Mucosa of descending colon (tissue), 3 donors: ENCODE data around the gene FAM3D. TPM values are rescaled to one million over a fixed set of nuclear protein-coding genes. Genes with fewer than 3 reads are reported as not detected.

Experiments
- ATAC-seq: fragments of 200-7000 bp; cut with Tn5 transposase; one replicate; pipeline ENCODE4 v1.9.1; 2020; ENCODE audit warnings: mild to moderate bottlenecking, moderate library complexity
- DNase-seq, 3 donors: peaks; one replicate each; pipeline ENCODE4 v3.0.0-alpha.2; 2020
- H3K36me3 ChIP-seq: fragments of 200-600 bp; one replicate; pipeline ENCODE4 v1.8.0; 2021; ENCODE audit warnings: low read depth, mild to moderate bottlenecking
- H3K4me1 ChIP-seq: fragments of 200-600 bp; one replicate; pipeline ENCODE4 v1.8.0; 2021; ENCODE audit warnings: low read depth, mild to moderate bottlenecking
- H3K4me3 ChIP-seq: fragments of 200-600 bp; one replicate; pipeline ENCODE4 v1.8.0; 2021; ENCODE audit warnings: mild to moderate bottlenecking
- H3K9me3 ChIP-seq: fragments of 200-600 bp; one replicate; pipeline ENCODE4 v1.8.0; 2021; ENCODE audit warnings: mild to moderate bottlenecking
- intact Hi-C, 2 donors: fragments of 100-400 bp; cut with DNase I in 1 of 2; cut with micrococcal nuclease in 1 of 2; formaldehyde crosslinking; loops; one replicate each; pipeline versions ENCODE4 v1.11.0 to v1.11.1; 2022; cut with DNase I, micrococcal nuclease
- total RNA-seq, 3 donors: library from RNA; stranded (reverse); fragmentation: NEBNext Ultra II Directional in 2 of 3; extraction: Animal tissue kit (Norgen Biotek cat#: 25700) in 2 of 3; gene quantifications; one replicate each; pipeline versions ENCODE4 v1.2.1 to v1.2.4, GENCODE V29; 2021 to 2023
- TF ChIP-seq, protein P1 (sequence below): fragments of 200-600 bp; IDR thresholded peaks from one replicate; pipeline ENCODE4 v1.8.0; 2022; ENCODE audit warnings: antibody characterized with exemption, mild to moderate bottlenecking
- donor health status: DM: no; HTN: no; CAD: no; lungs with moderate emphysema.
- donor health status: DM: no; HTN: no; CAD: no.
- donor health status: DM: no; HTN: yes; CAD: no.

FAM3D gene
- total RNA-seq, 3 donors from 2014 or later: 253 to 761 (median 323) TPM

DNA sequence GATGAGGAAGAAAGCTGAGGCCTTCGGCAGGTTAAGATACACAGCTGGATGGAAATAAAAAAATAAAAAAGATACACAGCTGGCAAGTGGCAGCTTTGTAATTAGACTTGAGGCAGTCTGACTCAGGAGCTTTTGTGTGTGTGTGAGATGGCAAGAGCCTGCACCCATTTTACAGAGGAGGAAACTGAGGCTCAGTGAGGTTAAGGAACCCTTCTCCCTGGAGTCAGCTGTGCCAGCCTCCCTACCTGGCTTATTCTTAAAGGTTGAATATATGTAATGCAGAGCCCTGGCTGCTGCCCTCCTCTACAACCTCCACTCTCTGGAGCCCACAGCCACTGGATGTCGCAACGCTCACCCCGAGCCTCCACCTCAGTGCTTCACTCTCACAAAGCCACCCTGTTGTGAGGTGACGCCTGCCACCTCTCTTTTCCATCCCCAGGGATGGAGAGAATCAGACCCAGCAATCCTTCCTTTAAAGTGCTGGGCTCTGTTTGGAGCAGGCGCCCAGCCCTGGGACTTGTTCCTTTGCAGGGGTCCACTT is 68.7 kb downstream of the FAM3D start:
- Histone ChIP-seq H3K9me3 (no peaks in the 10 kb centered on the region), H3K4me3 (no peak overlapping the region), H3K4me1 (no peaks in the 10 kb centered on the region), H3K36me3 (no peaks in the 10 kb centered on the region)
- intact Hi-C loops: no loop called here
- no peak for DNase-seq
- TF ChIP-seq, protein P1, sequence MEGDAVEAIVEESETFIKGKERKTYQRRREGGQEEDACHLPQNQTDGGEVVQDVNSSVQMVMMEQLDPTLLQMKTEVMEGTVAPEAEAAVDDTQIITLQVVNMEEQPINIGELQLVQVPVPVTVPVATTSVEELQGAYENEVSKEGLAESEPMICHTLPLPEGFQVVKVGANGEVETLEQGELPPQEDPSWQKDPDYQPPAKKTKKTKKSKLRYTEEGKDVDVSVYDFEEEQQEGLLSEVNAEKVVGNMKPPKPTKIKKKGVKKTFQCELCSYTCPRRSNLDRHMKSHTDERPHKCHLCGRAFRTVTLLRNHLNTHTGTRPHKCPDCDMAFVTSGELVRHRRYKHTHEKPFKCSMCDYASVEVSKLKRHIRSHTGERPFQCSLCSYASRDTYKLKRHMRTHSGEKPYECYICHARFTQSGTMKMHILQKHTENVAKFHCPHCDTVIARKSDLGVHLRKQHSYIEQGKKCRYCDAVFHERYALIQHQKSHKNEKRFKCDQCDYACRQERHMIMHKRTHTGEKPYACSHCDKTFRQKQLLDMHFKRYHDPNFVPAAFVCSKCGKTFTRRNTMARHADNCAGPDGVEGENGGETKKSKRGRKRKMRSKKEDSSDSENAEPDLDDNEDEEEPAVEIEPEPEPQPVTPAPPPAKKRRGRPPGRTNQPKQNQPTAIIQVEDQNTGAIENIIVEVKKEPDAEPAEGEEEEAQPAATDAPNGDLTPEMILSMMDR: no peak
- no peak for ATAC-seq

DNA sequence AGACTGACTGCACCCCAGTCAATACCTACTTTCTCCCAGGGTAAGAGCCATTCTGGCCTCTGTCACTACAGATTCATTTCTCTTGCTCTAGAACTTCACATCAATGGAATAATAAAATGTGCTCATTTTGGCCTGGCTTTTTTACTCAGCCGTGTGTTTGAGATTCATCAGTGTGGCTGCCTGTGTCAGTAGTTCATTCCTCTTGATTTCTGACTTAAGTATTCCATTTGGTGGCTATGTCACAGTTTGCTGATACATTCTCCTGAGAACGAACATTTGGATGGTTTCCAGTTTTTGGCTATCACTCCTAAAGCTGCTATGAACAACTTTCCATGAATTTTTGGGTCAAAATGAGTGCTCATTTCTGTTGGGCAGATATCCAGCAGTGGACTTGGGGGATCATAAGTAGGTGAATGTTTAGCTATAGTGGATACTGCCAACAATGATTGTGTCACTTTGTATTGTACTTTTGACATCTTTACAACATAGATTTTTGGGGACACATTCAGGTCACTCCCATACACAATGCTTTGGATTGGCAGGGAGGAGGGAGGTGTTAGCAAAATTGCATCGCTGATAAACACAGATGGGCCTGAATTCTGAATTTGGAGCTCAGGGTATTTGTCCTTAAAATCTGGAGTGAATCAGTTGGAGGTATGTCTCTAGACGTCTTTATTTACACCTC is 69.6 kb downstream of the FAM3D start:
- intact Hi-C loops: no loop called here
- TF ChIP-seq, protein P1: no peak
- no peak for ATAC-seq
- no peaks in the 10 kb centered on the region for H3K4me1 ChIP-seq
- no peak overlapping the region for H3K4me3 ChIP-seq
- H3K9me3 ChIP-seq: no peaks in the 10 kb centered on the region
- H3K36me3 ChIP-seq: no peaks in the 10 kb centered on the region
- DNase-seq: no peak

DNA sequence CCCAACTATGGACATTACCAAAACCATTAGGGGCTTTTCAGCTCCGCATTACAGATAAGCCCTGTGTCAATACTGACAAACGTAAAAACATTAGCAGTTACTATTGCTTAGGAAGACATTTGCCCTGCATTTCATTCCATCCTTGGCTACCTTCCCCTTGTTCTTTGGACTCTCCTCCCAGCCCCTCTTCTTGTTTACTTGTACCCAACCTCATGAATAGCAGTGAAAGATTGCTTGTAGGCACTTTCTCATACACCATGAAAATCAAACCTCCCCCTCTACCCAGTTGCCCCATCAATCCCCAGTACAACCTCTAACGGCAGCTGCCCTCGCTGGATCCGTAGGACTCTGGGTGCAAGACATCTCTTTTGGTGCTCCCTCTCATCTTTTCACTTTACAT is 72.5 kb downstream of the FAM3D start:
- intact Hi-C loops: no loop called here
- ATAC-seq (no peak), DNase-seq (no peak)
- no peaks in the 10 kb centered on the region for H3K36me3 ChIP-seq
- H3K4me3 ChIP-seq: no peak overlapping the region
- no peaks in the 10 kb centered on the region for H3K4me1 ChIP-seq
- TF ChIP-seq, protein P1: no peak
- no peaks in the 10 kb centered on the region for H3K9me3 ChIP-seq

DNA sequence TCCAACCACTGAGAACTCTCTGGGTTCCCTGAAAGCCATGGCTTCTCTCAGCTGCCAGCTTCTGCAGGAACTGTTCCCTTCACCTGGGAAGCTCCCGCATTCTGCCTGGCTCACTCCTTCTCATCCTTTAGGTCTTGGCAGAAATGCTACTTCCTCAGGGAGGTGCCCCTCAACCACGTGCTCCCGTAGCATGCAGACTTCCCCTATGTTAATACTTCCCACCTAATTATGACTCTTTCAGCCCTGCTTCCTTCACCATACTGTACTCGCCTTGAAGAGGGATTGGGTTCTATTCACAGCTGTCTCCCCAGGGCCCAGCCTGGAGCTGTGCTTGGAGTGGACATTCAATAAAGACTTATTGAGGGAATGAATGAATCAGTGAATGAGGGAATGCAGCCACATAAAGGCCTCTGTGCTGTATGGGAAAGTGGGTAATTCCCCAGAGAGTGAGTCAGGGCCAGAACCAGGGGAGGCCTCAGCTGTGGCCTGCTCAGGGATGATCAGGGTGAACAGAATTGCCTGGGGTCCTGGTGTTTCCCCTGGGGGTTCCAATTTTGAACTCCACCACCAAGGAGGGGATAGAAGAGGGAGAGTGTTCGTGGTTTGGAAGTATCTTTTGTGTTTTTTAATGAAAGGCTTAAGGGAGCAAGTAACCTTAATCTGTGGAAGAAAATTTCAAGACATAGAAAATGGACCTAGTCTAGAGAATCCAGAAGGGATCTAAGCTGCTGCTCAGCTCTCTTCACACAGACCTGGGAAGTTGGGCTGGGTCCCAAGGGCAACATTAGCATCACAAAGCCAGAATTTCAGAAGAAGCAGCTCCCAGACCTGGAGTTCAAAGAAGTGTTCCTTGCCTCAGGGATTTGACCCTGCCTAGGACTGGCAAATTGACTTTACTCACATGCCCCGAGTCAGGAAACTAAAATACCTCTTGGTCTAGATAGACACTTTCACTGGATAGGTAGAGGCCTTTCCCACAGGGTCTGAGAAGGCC is 74.8 kb downstream of the FAM3D start:
- DNase-seq (no peak), ATAC-seq (no peak)
- TF ChIP-seq, protein P1: no peak
- intact Hi-C loops: no loop called here
- no peak overlapping the region for H3K4me3 ChIP-seq
- no peaks in the 10 kb centered on the region for H3K36me3 ChIP-seq
- no peaks in the 10 kb centered on the region for H3K9me3 ChIP-seq
- H3K4me1 ChIP-seq: peaks cover under 1% of the 10 kb centered on the region

DNA sequence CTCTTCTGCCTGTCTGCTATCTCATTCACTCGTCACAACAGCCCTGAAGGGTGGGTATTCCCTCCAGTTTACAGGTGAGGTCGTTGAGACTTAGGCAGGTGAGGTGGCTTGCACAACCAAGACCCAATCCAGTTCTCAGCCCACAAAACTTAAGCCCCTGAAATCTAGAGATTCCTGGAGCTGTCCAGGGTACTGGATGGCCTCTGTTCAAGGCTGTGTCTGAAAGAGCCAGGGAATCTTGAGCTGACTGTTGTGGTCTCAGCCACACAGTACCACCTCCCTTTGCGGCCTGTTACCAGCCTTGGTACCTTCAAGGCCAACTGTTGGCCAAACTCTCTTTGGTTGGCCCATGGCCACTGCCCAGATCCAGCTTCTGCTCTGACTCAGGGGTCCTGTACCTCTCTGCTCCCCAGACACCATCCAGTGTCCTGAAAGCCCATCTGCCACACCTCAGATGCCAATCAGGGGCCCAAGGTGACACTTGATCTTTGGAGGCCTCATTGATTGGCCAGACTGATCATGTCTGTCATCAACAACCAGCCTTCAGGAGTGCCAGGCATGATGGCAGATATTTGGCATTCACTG is 78.5 kb downstream of the FAM3D start:
- no peaks in the 10 kb centered on the region for H3K36me3 ChIP-seq
- H3K4me3 ChIP-seq: no peak overlapping the region
- TF ChIP-seq, protein P1: no peak
- H3K4me1 ChIP-seq: peaks cover 9% of the 10 kb centered on the region
- ATAC-seq (no peak), DNase-seq (peak in 1 of 3 donors; percentile 46)
- intact Hi-C loops: no loop called here
- H3K9me3 ChIP-seq: no peaks in the 10 kb centered on the region
